Esophagus muscularis mucosa (tissue), 4 donors: ENCODE measurements around the gene CD24. TPM values are rescaled to one million over a fixed set of nuclear protein-coding genes. Genes with fewer than 3 reads are reported as not detected.

Source experiments
- DNase-seq: peaks from one replicate; pipeline ENCODE4 v3.0.0-alpha.2; 2017; ENCODE audit errors: extremely low spot score
- H3K27ac ChIP-seq, 4 donors: fragments of 200-600 bp; sonication (generic); replicated peaks in 1 of 4; 1 replicate in 3 of 4; 2 replicates in 1 of 4; pipeline ENCODE4 v1.5.1; 2016 to 2019; ENCODE audit warnings: mild to moderate bottlenecking in 1 of 4
- H3K27me3 ChIP-seq, 4 donors: fragments of 200-600 bp; sonication (generic); one replicate each; pipeline versions ENCODE4 v1.5.1 to v1.6.0; 2016 to 2019
- H3K36me3 ChIP-seq, 4 donors: fragments of 200-600 bp; sonication (generic); one replicate each; pipeline ENCODE4 v1.5.1; 2016 to 2019
- H3K4me1 ChIP-seq, 4 donors: fragments of 200-600 bp; sonication (generic); one replicate each; pipeline ENCODE4 v1.5.1; 2016 to 2019
- H3K4me3 ChIP-seq, 4 donors: fragments of 200-600 bp; sonication (generic); 1 replicate in 2 of 4; 2 replicates in 2 of 4; pipeline ENCODE4 v1.5.1; 2016 to 2019; ENCODE audit warnings: mild to moderate bottlenecking in 4 of 4, moderate library complexity in 1 of 4
- H3K9me3 ChIP-seq, 4 donors: fragments of 200-600 bp; sonication (generic); 1 replicate in 3 of 4; 2 replicates in 1 of 4; pipeline ENCODE4 v1.5.1; 2016 to 2019
- EP300 ChIP-seq: sonication (generic); formaldehyde crosslinking; IDR thresholded peaks from one replicate; pipeline ENCODE4 v1.6.1; 2017; ENCODE audit warnings: antibody characterized with exemption
- POLR2A ChIP-seq: fragments of 450-650 bp; IDR thresholded peaks from one replicate; pipeline ENCODE4 v1.6.1; 2017; ENCODE audit warnings: antibody characterized with exemption, moderate library complexity, mild to moderate bottlenecking, low read depth
- POLR2AphosphoS5 ChIP-seq, 2 donors: sonication (generic); formaldehyde crosslinking; IDR thresholded peaks; one replicate each; pipeline ENCODE4 v1.6.1; 2017; ENCODE audit warnings: antibody characterized with exemption in 2 of 2
- WGBS: methylation state at CpG from one replicate; pipeline ENCODE4 v1.1.5; 2018; 5-methylcytosine and 5-hydroxymethylcytosine counted together
- intact Hi-C: fragments of 100-400 bp; cut with DNase I; formaldehyde crosslinking; loops from one replicate; pipeline ENCODE4 v1.15.1; 2023
- total RNA-seq, 4 donors: library from RNA; depleted of rRNA; stranded (reverse); fragments of >200 nt; gene quantifications; one replicate each; pipeline versions ENCODE4 v1.1.0 to v1.2.1, GENCODE V29; 2016
- TF ChIP-seq, protein P1 (sequence below), 3 experiments: fragments of 200-600 bp in 2 of 3; fragments of 450-650 bp in 1 of 3; sonication (generic) in 2 of 3; IDR thresholded peaks; one replicate each; pipeline ENCODE4 v1.5.1; 2017 to 2019; ENCODE audit warnings: antibody characterized with exemption in 3 of 3, mild to moderate bottlenecking in 2 of 3, moderate library complexity in 1 of 3

CD24 gene
- total RNA-seq, 4 donors from 2014 or later: 1.1 to 10.4 (median 2.2) TPM

DNA sequence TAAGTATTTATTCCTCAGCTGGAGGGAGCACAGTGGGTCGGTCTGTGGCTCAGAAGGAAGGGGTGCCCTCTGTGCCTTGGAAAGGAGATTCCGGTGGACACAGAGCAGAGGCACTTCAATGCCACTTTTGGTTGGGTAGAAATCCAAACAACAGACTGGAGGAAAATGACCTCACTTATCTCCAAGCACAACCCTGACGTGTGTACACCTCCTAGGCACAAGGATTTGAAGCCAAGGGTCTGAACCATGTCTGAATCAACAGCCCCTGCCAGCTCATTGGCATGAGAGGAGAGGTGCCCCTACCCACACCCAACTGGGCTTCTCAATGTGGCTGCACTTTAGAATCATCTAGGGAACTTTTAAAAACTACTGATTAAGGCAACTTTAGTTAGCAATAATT is 13.4 kb downstream of the CD24 start:
- Histone ChIP-seq H3K9me3 (peaks cover 0 to 8% (median 1%) of the 10 kb centered on the region in 4 donors), H3K27ac (no peak overlapping the region), H3K4me3 (no peak overlapping the region), H3K36me3 (no peaks in the 10 kb centered on the region), H3K27me3 (peaks cover 0 to 7% (median 0%) of the 10 kb centered on the region in 4 donors), H3K4me1 (no peaks in the 10 kb centered on the region)
- DNase-seq: no peak
- TF ChIP-seq EP300: no peak
- TF ChIP-seq POLR2A: no peak
- no peak for TF ChIP-seq POLR2AphosphoS5 (IDR thresholded peaks at IDR 0.05)
- TF ChIP-seq, protein P1, sequence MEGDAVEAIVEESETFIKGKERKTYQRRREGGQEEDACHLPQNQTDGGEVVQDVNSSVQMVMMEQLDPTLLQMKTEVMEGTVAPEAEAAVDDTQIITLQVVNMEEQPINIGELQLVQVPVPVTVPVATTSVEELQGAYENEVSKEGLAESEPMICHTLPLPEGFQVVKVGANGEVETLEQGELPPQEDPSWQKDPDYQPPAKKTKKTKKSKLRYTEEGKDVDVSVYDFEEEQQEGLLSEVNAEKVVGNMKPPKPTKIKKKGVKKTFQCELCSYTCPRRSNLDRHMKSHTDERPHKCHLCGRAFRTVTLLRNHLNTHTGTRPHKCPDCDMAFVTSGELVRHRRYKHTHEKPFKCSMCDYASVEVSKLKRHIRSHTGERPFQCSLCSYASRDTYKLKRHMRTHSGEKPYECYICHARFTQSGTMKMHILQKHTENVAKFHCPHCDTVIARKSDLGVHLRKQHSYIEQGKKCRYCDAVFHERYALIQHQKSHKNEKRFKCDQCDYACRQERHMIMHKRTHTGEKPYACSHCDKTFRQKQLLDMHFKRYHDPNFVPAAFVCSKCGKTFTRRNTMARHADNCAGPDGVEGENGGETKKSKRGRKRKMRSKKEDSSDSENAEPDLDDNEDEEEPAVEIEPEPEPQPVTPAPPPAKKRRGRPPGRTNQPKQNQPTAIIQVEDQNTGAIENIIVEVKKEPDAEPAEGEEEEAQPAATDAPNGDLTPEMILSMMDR (IDR thresholded peaks at IDR 0.05): no peak
- WGBS: 64% methylated on average over 3 of the region's 3 CpGs
- intact Hi-C loops: no loop called here

DNA sequence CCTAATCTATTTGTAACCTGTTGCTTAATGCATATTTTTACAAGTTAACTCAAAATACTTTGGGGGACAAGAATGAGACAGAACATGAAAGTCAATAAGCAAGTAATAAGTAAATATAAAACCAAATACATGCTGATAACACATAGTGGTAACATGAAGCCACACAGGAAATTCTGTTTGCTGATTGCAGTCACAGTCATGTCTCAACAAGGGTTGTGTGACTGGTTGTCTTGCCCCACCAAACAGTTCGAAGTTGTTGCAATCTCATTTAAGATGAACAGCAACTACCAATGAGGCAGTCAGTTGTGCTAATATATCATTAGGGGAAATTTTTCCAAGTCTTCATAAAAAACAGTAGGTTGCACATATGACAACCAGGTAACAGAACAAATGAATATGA is 14.5 kb downstream of the CD24 start:
- H3K4me1 ChIP-seq: no peaks in the 10 kb centered on the region
- H3K4me3 ChIP-seq: no peak overlapping the region
- H3K27me3 ChIP-seq: peaks cover 0 to 7% (median 0%) of the 10 kb centered on the region in 4 donors
- H3K9me3 ChIP-seq: peaks cover 0 to 8% (median 1%) of the 10 kb centered on the region in 4 donors
- no peak overlapping the region for H3K27ac ChIP-seq
- 84% methylated on average over 1 of the region's 1 CpG for WGBS
- intact Hi-C loops: no loop called here
- no peak for DNase-seq
- H3K36me3 ChIP-seq: no peaks in the 10 kb centered on the region
- TF ChIP-seq, protein P1 (IDR thresholded peaks at IDR 0.05): no peak
- TF ChIP-seq EP300 (no peak), POLR2A (no peak), POLR2AphosphoS5 (IDR thresholded peaks at IDR 0.05) (no peak)

DNA sequence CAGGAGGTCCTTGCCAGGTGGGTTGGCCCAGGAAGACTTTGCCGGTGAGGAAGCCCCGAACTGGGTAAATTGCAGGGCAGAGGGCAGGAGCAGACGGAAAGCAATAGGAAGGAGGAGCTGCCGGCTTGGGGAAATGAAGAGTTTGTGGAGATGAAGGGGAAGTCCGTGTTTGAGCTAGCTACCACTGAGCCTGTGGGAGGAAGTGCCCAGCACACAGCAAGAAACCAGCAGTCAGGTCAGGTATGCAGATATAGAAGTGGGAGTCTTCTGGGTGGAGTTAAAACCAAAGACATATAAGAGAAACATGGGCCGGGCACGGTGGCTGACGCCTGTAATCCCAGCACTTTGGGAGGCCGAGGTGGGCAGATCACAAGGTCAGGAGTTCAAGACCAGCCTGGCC is 34.7 kb downstream of the CD24 start:
- no peak for DNase-seq
- Histone ChIP-seq H3K27ac (no peak overlapping the region), H3K36me3 (no peaks in the 10 kb centered on the region), H3K27me3 (peaks cover 0 to 16% (median 0%) of the 10 kb centered on the region in 4 donors), H3K4me1 (no peaks in the 10 kb centered on the region), H3K4me3 (no peak overlapping the region), H3K9me3 (no peaks in the 10 kb centered on the region)
- intact Hi-C loops: no loop called here
- WGBS: 48% methylated on average over 9 of the region's 9 CpGs
- TF ChIP-seq POLR2A: no peak
- TF ChIP-seq EP300: no peak
- no peak for TF ChIP-seq POLR2AphosphoS5 (IDR thresholded peaks at IDR 0.05)
- TF ChIP-seq, protein P1 (IDR thresholded peaks at IDR 0.05): no peak

DNA sequence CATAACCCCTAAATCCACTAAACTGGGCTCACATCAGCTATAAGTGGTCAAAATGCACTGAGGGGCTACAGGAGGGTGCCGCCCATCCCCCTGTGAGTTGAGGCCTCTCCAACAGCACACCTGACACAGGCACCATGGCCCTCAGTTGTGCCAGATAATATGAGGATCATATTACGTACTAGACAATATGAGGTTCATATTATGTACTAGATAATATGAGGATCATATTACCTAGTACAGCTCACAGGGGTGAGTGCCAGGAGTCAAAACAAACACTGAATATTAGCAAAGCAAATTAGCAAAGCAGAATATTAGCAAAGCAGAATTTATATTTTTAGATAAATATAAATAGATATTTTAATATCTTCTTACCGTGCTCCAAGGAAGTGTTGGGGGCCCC is 35.3 kb downstream of the CD24 start:
- no peak for TF ChIP-seq EP300
- TF ChIP-seq, protein P1 (IDR thresholded peaks at IDR 0.05): no peak
- 83% methylated on average over 3 of the region's 3 CpGs for WGBS
- no peak for DNase-seq
- Histone ChIP-seq H3K27me3 (peaks cover 0 to 9% (median 0%) of the 10 kb centered on the region in 4 donors), H3K4me1 (no peaks in the 10 kb centered on the region), H3K4me3 (no peak overlapping the region), H3K27ac (no peak overlapping the region), H3K36me3 (no peaks in the 10 kb centered on the region), H3K9me3 (no peaks in the 10 kb centered on the region)
- intact Hi-C loops: no loop called here
